SIG-M5 treated with dmso at 0.1 percent for 504 hours (cell line): ENCODE measurements around the gene FZD8.

Experiments used
- DNase-seq: peaks from one replicate; lab custom pipeline; 2025; ENCODE audit not compliant: unreplicated experiment; lab: John Stamatoyannopoulos, UW

Gene FZD8

GRCh38 chr10:35607475-35608327 lies 34.4 kb downstream of the FZD8 start:
- DNase-seq = no peak

- no peak for DNase-seq
Measured at GRCh38 chr10:35606430-35606829, 35.7 kb downstream of the FZD8 start.

- DNase-seq = no peak
Measured at GRCh38 chr10:35605191-35605590, 36.9 kb downstream of the FZD8 start, which contains the start of gene GJD4. Gene GJD4 (plus strand): TSS chr10:35605341. CDS start chr10:35605568, 227 bp downstream.

GRCh38 chr10:35600193-35600592 lies 41.9 kb downstream of the FZD8 start:
- no peak for DNase-seq

- no peak for DNase-seq
Measured at GRCh38 chr10:35598379-35598778, 43.7 kb downstream of the FZD8 start.

- DNase-seq = no peak
Measured at GRCh38 chr10:35595106-35595505, 47.0 kb downstream of the FZD8 start.

GRCh38 chr10:35594115-35595079 lies 47.7 kb downstream of the FZD8 start:
- DNase-seq = no peak

GRCh38 chr10:35592441-35592840 lies 49.7 kb downstream of the FZD8 start:
- no peak for DNase-seq

GRCh38 chr10:35588836-35589235 lies 53.3 kb downstream of the FZD8 start:
- no peak for DNase-seq
